Thoracic aorta (tissue), 2 donors: ENCODE results near the gene WDR72. TPM values are rescaled to one million over a fixed set of nuclear protein-coding genes. Genes with fewer than 3 reads are reported as not detected.
"Not testable (repeated sequence)": the region's sequence is repeated elsewhere in the genome, so short reads cannot be mapped to it uniquely, and the experiment has no call there.

Experiments used
- ATAC-seq: fragments of 150-250 bp; one replicate; pipeline ENCODE4 v1.8.0; 2017; ENCODE audit warnings: low read depth; ENCODE audit not compliant: insufficient number of reproducible peaks, low FRiP score
- DNase-seq: peaks from one replicate; pipeline ENCODE4 v3.0.0-alpha.2; 2020; ENCODE audit warnings: low spot score
- H3K27ac ChIP-seq, 2 donors: fragments of 200-600 bp; sonication (generic); 1 replicate in 1 of 2; 2 replicates in 1 of 2; pipeline ENCODE4 v1.5.1; 2016; ENCODE audit warnings: mild to moderate bottlenecking in 2 of 2, moderate library complexity in 2 of 2
- H3K27me3 ChIP-seq: fragments of 200-600 bp; sonication (generic); replicated peaks from 2 replicates; pipeline ENCODE4 v1.6.0; 2016; ENCODE audit warnings: mild to moderate bottlenecking; ENCODE audit not compliant: insufficient read depth
- H3K36me3 ChIP-seq: fragments of 200-600 bp; sonication (generic); one replicate; pipeline ENCODE4 v1.5.1; 2016
- H3K4me1 ChIP-seq, 2 donors: fragments of 200-600 bp; sonication (generic); 1 replicate in 1 of 2; 2 replicates in 1 of 2; pipeline versions ENCODE4 v1.5.1 to v1.6.0; 2016; ENCODE audit warnings: low read depth in 2 of 2, mild to moderate bottlenecking in 1 of 2; ENCODE audit not compliant: control insufficient read depth in 1 of 2
- H3K4me3 ChIP-seq: fragments of 200-600 bp; sonication (generic); 2 replicates; pipeline ENCODE4 v1.5.1; 2016; ENCODE audit warnings: mild to moderate bottlenecking
- H3K9me3 ChIP-seq: fragments of 200-600 bp; sonication (generic); 2 replicates; pipeline ENCODE4 v1.5.1; 2016
- CTCF ChIP-seq: fragments of 200-600 bp; sonication (generic); IDR thresholded peaks from one replicate; pipeline ENCODE4 v1.5.1; 2019; ENCODE audit warnings: antibody characterized with exemption
- total RNA-seq, 2 donors: library from RNA; depleted of rRNA; stranded (reverse); fragments of >200 nt; gene quantifications; one replicate each; pipeline versions ENCODE4 v1.1.0 to v1.2.3, GENCODE V29; 2016

WDR72 gene
- total RNA-seq, 2 donors from 2014 or later: 2.2 TPM; not detected in 1

DNA sequence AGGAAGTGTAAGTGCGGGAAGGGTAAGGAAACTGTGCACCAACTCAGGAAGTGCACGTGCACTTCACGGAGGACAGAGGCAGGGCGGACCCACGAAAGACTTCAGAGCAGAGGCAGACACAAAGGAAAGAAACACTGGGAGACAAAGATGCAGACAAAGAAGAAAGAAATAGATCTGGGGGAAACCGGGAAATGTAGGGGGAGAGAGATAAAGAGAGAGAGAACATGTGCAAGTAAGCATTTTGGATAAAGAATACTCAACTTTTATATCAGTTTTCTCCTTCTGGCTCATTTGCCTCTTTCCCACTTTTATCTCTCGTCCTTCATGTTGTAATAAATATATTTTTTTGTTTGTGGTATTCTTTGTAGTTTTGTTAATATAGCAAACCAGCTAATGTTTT is 204.2 kb downstream of the WDR72 start:
- no peaks in the 10 kb centered on the region for H3K9me3 ChIP-seq
- ATAC-seq (no peak), DNase-seq (no peak)
- no peak overlapping the region for H3K27ac ChIP-seq
- no peaks in the 10 kb centered on the region for H3K27me3 ChIP-seq
- no peaks in the 10 kb centered on the region for H3K4me1 ChIP-seq
- H3K36me3 ChIP-seq: no peaks in the 10 kb centered on the region
- no peak overlapping the region for H3K4me3 ChIP-seq
- no peak for TF ChIP-seq CTCF

GRCh38 chr15:53549697-53550305 is 209.7 kb downstream of the WDR72 start:
- no peak for TF ChIP-seq CTCF
- H3K36me3 ChIP-seq: no peaks in the 10 kb centered on the region
- H3K4me1 ChIP-seq: no peaks in the 10 kb centered on the region
- H3K27ac ChIP-seq: no peak overlapping the region
- no peak for DNase-seq
- H3K9me3 ChIP-seq: no peaks in the 10 kb centered on the region
- H3K4me3 ChIP-seq: no peak overlapping the region
- ATAC-seq: no peak
- no peaks in the 10 kb centered on the region for H3K27me3 ChIP-seq

DNA sequence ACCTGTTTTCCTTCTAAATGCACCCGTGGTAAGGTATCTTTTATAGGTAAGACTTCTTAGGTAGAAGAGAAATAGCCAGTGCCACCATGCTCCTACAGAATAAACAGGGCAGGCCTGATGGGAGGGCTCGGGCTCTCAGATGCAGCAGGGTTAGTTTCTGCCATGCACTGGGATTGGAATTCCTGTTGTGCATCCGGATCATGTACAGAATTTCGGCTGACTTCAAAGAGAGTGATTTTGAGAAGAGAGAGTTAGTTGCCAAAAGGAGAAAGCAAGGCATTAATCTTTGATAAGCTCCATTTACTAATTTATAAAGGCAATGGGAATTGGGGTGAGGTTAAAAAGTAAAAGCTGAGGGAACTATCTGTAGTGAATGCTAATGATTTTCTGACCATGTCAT is 211.2 kb downstream of the WDR72 start:
- TF ChIP-seq CTCF: no peak
- no peak for ATAC-seq
- no peaks in the 10 kb centered on the region for H3K27me3 ChIP-seq

GRCh38 chr15:53540626-53541300 is 218.7 kb downstream of the WDR72 start:
- ATAC-seq: not testable (repeated sequence)

More for the DNA sequence above, 211.2 kb downstream of the WDR72 start:
- DNase-seq: no peak
- H3K4me1 ChIP-seq: no peaks in the 10 kb centered on the region
- no peak overlapping the region for H3K27ac ChIP-seq
- no peaks in the 10 kb centered on the region for H3K36me3 ChIP-seq
- no peaks in the 10 kb centered on the region for H3K9me3 ChIP-seq
- no peak overlapping the region for H3K4me3 ChIP-seq

DNA sequence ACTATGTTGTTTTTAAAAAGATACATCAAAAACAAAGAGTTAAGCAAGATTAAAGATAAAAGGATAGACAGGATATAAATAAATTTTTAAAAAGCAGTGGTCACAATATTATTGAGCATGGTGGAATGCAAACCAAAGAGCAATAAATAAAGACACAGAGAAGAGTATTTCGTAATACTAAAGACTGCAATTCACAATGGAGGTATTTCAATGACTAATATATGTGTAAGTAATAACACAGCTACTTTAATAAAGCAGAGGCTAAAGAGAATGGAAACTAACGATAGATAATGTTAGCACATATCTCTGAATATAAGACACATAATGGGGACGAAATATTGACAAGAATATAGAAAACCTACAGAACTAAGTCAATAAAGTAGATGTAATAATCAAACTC is 219.6 kb downstream of the WDR72 start:
- Histone ChIP-seq H3K27ac (no peak overlapping the region), H3K4me1 (no peaks in the 10 kb centered on the region), H3K4me3 (no peak overlapping the region), H3K9me3 (no peaks in the 10 kb centered on the region), H3K27me3 (no peaks in the 10 kb centered on the region), H3K36me3 (no peaks in the 10 kb centered on the region)
- DNase-seq: no peak
- no peak for ATAC-seq
- no peak for TF ChIP-seq CTCF

More at GRCh38 chr15:53540626-53541300, 218.7 kb downstream of the WDR72 start:
- not testable (repeated sequence) for H3K9me3 ChIP-seq, DNase-seq, H3K4me3 ChIP-seq, H3K27ac ChIP-seq, H3K36me3 ChIP-seq, H3K27me3 ChIP-seq, H3K4me1 ChIP-seq
